GM12878 (cell line): Measurements from ENCODE around the gene CPNE5. TPM values are rescaled to one million over a fixed set of nuclear protein-coding genes. Genes with fewer than 3 reads are reported as not detected.
A peak's percentile ranks its signal among the peaks of the same experiment; 100 is the strongest.

Experiments
- ATAC-seq: fragments of 200-7000 bp; cut with Tn5 transposase; 3 replicates; pipeline ENCODE4 v1.9.1; 2020; ENCODE audit warnings: mild to moderate bottlenecking, moderate library complexity
- BruUV-seq: library from RNA; stranded (reverse); fragments of 400-500 nt; replicated peaks from 2 replicates; lab custom pipeline; 2021; lab: Mats Ljungman, UMichigan
- CTCF ChIA-PET: fragments of 300-600 bp; sonication (Branson Sonifier 250); formaldehyde crosslinking; extraction: SDS; loops from one replicate; lab custom pipeline; 2021; ENCODE audit warnings: inconsistent platforms; lab: Yijun Ruan, JAX
- POLR2A ChIA-PET: fragments of 350-600 bp; formaldehyde crosslinking; extraction: SDS; loops from one replicate; lab custom pipeline; 2021; ENCODE audit warnings: inconsistent platforms; lab: Charles Lee
- RAD21 ChIA-PET: fragments of 300-600 bp; sonication (Branson Sonifier 250); formaldehyde crosslinking; loops from one replicate; lab custom pipeline; 2023; ENCODE audit warnings: antibody characterized with exemption; ENCODE audit not compliant: unreplicated experiment; lab: Charles Lee
- SMC1A ChIA-PET: fragments of 300-600 bp; sonication (Branson Sonifier 250); formaldehyde crosslinking; loops from one replicate; lab custom pipeline; 2023; ENCODE audit not compliant: unreplicated experiment, uncharacterized antibody; lab: Charles Lee
- DNase-seq: peaks from one replicate; pipeline ENCODE4 v3.0.0-alpha.2; 2011; ENCODE audit warnings: low read depth, low spot score
- FAIRE-seq: peaks from 3 replicates; lab custom pipeline; 2011; peaks lifted over from hg19 to GRCh38; lab: Jason Lieb, UNC
- H2AFZ ChIP-seq: 2 replicates; pipeline ENCODE4 v1.6.0; 2011; ENCODE audit warnings: low read depth, low read length, control low read depth; ENCODE audit not compliant: control insufficient read depth
- H3K27ac ChIP-seq: 2 replicates; pipeline ENCODE4 v1.5.1; 2011; ENCODE audit warnings: control low read depth; ENCODE audit not compliant: control insufficient read depth, insufficient read depth
- H3K27me3 ChIP-seq, 2 experiments: replicated peaks in 1 of 2; 2 replicates each; pipeline versions ENCODE4 v1.6.0 to v1.6.1; 2011; ENCODE audit warnings: low read length in 1 of 2; ENCODE audit not compliant: control insufficient read depth in 2 of 2, insufficient read depth in 2 of 2
- H3K36me3 ChIP-seq, 2 experiments: 2 replicates each; pipeline ENCODE4 v1.5.1; 2011; ENCODE audit warnings: low read length in 1 of 2; ENCODE audit not compliant: control insufficient read depth in 2 of 2, insufficient read depth in 2 of 2
- H3K4me1 ChIP-seq: 2 replicates; pipeline ENCODE4 v1.6.1; 2011; ENCODE audit warnings: mild to moderate bottlenecking, low read length, moderate library complexity, mixed read lengths; ENCODE audit not compliant: control insufficient read depth, insufficient read depth
- H3K4me2 ChIP-seq: 2 replicates; pipeline ENCODE4 v1.6.0; 2011; ENCODE audit warnings: control low read depth; ENCODE audit not compliant: control insufficient read depth, insufficient read depth
- H3K4me3 ChIP-seq: fragments of 200-600 bp; sonication (generic); 2 replicates; pipeline ENCODE4 v1.5.1; 2016
- H3K79me2 ChIP-seq: 2 replicates; pipeline ENCODE4 v1.6.0; 2011; ENCODE audit warnings: low read length; ENCODE audit not compliant: control insufficient read depth, insufficient read depth
- H3K9ac ChIP-seq: 2 replicates; pipeline ENCODE4 v1.8.0; 2011; ENCODE audit warnings: low read length, control low read depth, mixed read lengths; ENCODE audit not compliant: control insufficient read depth, insufficient read depth
- H3K9me3 ChIP-seq: replicated peaks from 3 replicates; pipeline ENCODE4 v1.5.1; 2011; ENCODE audit warnings: mild to moderate bottlenecking, low read length; ENCODE audit not compliant: control insufficient read depth, insufficient read depth
- H4K20me1 ChIP-seq: 2 replicates; pipeline ENCODE4 v1.6.0; 2011; ENCODE audit not compliant: control insufficient read depth, insufficient read depth
- BCL11A ChIP-seq: IDR thresholded peaks from 2 replicates; pipeline ENCODE4 v1.6.1; 2011; ENCODE audit warnings: low read depth, low read length
- DPF2 ChIP-seq: fragments of 450-650 bp; IDR thresholded peaks from 2 replicates; pipeline ENCODE4 v1.6.1; 2017; ENCODE audit warnings: mild to moderate bottlenecking
- EZH2 ChIP-seq: IDR thresholded peaks from 2 replicates; pipeline ENCODE4 v1.6.1; 2012; ENCODE audit warnings: low read depth, mild to moderate bottlenecking, control low read depth, inconsistent platforms, low read length, borderline replicate concordance; ENCODE audit not compliant: control insufficient read depth
- IKZF2 ChIP-seq, 2 experiments: fragments of 450-650 bp; IDR thresholded peaks; 2 replicates each; pipeline ENCODE4 v1.6.1; 2017; ENCODE audit warnings: mild to moderate bottlenecking in 2 of 2, moderate library complexity in 2 of 2
- MLLT1 ChIP-seq: fragments of 450-650 bp; IDR thresholded peaks from 2 replicates; pipeline ENCODE4 v1.6.1; 2016; ENCODE audit warnings: mild to moderate bottlenecking
- NBN ChIP-seq: fragments of 450-650 bp; IDR thresholded peaks from 2 replicates; pipeline ENCODE4 v1.6.1; 2016
- NFYB ChIP-seq: IDR thresholded peaks from 2 replicates; pipeline ENCODE4 v1.6.1; 2011; ENCODE audit warnings: low read depth, mild to moderate bottlenecking, low read length, improper control_type of control experiment, moderate library complexity; ENCODE audit not compliant: insufficient read depth
- NRF1 ChIP-seq: conservative IDR thresholded peaks from 2 replicates; pipeline ENCODE4 v1.6.1; 2011; ENCODE audit warnings: mild to moderate bottlenecking, low read depth, low read length, improper control_type of control experiment
- PAX5 ChIP-seq: IDR thresholded peaks from 2 replicates; pipeline ENCODE4 v1.6.1; 2011; ENCODE audit warnings: low read depth, low read length, borderline replicate concordance
- PAX8 ChIP-seq: fragments of 450-650 bp; IDR thresholded peaks from 2 replicates; pipeline ENCODE4 v1.6.1; 2017; ENCODE audit warnings: mild to moderate bottlenecking, moderate library complexity
- RCOR1 ChIP-seq: conservative IDR thresholded peaks from 2 replicates; pipeline ENCODE4 v1.6.1; 2012; ENCODE audit warnings: low read depth, low read length, improper control_type of control experiment
- RUNX3 ChIP-seq: IDR thresholded peaks from 2 replicates; pipeline ENCODE4 v1.6.1; 2012; ENCODE audit warnings: low read length, inconsistent platforms
- ZSCAN29 ChIP-seq: fragments of 450-650 bp; IDR thresholded peaks from 2 replicates; pipeline ENCODE4 v1.6.1; 2017; ENCODE audit warnings: mild to moderate bottlenecking, moderate library complexity
- WGBS: methylation state at CpG from one replicate; pipeline ENCODE4 v1.1.6; 2016; ENCODE audit warnings: low lambda C conversion rate; ENCODE audit not compliant: insufficient replicate concordance, insufficient coverage; ENCODE audit errors: missing lambda C conversion rate; 5-methylcytosine and 5-hydroxymethylcytosine counted together
- in situ Hi-C: fragments of 300-500 bp; cut with MboI; formaldehyde crosslinking; loops from 9 replicates; pipeline ENCODE4 v1.14.3; 2018; ENCODE audit warnings: mixed read lengths
- intact Hi-C: fragments of 100-400 bp; cut with micrococcal nuclease; formaldehyde crosslinking; loops from one replicate; pipeline ENCODE4 v1.14.2; 2022; ENCODE audit not compliant: unreplicated experiment
- polyA plus RNA-seq, 11 experiments: library from polyadenylated mRNA; depleted of rRNA in 4 of 11; unstranded in 6 of 11; stranded (reverse) in 5 of 11; fragments of >200 nt; fragmentation: Nextera tagmentation in 4 of 11; fragmentation: Illumina TruSeq in 1 of 11; extraction: Ambion mirVana in 4 of 11; extraction: Trizol in 1 of 11; gene quantifications; 1 replicate in 1 of 11; 2 replicates in 10 of 11; pipeline versions ENCODE4 v1.2.1 to v1.2.3, GENCODE V29; 2011 to 2016; ENCODE audit warnings: inconsistent platforms in 2 of 11, missing spikeins in 2 of 11, low read depth in 1 of 11
- total RNA-seq, 4 experiments: library from RNA; depleted of rRNA in 3 of 4; stranded (reverse); fragments of >200 nt in 3 of 4; fragmentation: Illumina TruSeq in 1 of 4; extraction: Trizol in 1 of 4; gene quantifications; 2 replicates each; pipeline versions ENCODE4 v1.2.1 to v1.2.3, GENCODE V29; 2013 to 2021

The CPNE5 gene
- total and polyA plus RNA-seq, 10 of the 15 experiments (the other 5 are each of a cell fraction or from before 2014, with no cell fraction given): 2.4 to 39.1 (median 18.2) TPM

GRCh38 chr6:36713846-36714245 lies 125.4 kb downstream of the CPNE5 start:
- BruUV-seq: no TSS peak
- Histone ChIP-seq H3K4me1 (peaks cover 3% of the 10 kb centered on the region; the same call in 1 of the 2 replicates), H3K9me3 (no peaks in the 10 kb centered on the region), H3K27me3 (no peaks in the 10 kb centered on the region), H3K9ac (no peak overlapping the region), H3K27ac (no peak overlapping the region), H4K20me1 (no peaks in the 10 kb centered on the region), H3K4me3 (no peak overlapping the region), H3K36me3 (no peaks in the 10 kb centered on the region), H2AFZ (no peak overlapping the region), H3K79me2 (no peaks in the 10 kb centered on the region), H3K4me2 (no peak overlapping the region)
- POLR2A ChIA-PET: interaction anchor here (0.8 kb wide), 1 partner anchor 9 kb away, joined by 4 read pairs; no protein-coding TSS in a partner anchor
- TF ChIP-seq NFYB: no peak
- no peak for TF ChIP-seq IKZF2 (IDR thresholded peaks at IDR 0.05)
- TF ChIP-seq RUNX3: no peak; the same call in 1 of the 2 replicates
- no peak for TF ChIP-seq MLLT1
- TF ChIP-seq NBN: no peak
- TF ChIP-seq EZH2: no peak
- TF ChIP-seq BCL11A: no peak
- TF ChIP-seq NRF1: no peak
- TF ChIP-seq DPF2: no peak
- TF ChIP-seq PAX8: no peak
- TF ChIP-seq ZSCAN29: no peak
- no peak for TF ChIP-seq PAX5
- no peak for TF ChIP-seq RCOR1
- intact Hi-C loops (no loop called here), in situ Hi-C loops (no loop called here)
- SMC1A ChIA-PET: no interaction called here
- DNase-seq (no peak), ATAC-seq (peak; percentile 26; the same call in 2 of the 3 replicates), FAIRE-seq (no peak)
- RAD21 ChIA-PET: no interaction called here
- CTCF ChIA-PET: interaction anchor here (0.6 kb wide), 1 partner anchor 20 kb away, joined by 3 read pairs; no protein-coding TSS in a partner anchor
- WGBS: 14% methylated on average over 8 of the region's 8 CpGs
